CD4-positive, alpha-beta T cell treated with Interferon alpha-2 for 1 hour (primary cell): Measurements from ENCODE around the gene GRK5.

ENCODE experiments used
- DNase-seq, 2 donors: peaks; one replicate each; pipeline ENCODE4 v3.0.0-alpha.2; 2020 to 2022

The GRK5 gene

DNA sequence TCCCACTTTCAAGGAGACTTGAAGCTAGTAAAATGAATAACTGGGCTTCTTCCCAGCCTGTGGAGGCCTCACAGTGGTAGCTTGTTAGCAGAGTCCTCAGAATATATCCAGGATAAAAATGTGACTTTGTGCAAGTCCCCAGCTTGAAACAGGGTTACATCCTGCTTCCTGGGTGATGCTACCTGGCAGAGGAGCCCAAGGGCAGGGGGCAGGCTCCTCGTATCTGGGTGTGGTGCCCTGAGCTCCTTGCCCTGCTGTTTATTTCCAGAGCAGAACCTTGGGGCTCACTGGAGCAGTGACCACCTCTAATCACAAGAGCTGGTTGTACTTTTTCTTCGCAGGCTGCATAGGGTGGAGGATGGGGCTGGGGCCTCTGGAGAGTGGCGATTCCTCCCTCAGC lies 94.8 kb downstream of the GRK5 start:
- DNase-seq: peak in 1 of 2 donors; percentile 30

DNA sequence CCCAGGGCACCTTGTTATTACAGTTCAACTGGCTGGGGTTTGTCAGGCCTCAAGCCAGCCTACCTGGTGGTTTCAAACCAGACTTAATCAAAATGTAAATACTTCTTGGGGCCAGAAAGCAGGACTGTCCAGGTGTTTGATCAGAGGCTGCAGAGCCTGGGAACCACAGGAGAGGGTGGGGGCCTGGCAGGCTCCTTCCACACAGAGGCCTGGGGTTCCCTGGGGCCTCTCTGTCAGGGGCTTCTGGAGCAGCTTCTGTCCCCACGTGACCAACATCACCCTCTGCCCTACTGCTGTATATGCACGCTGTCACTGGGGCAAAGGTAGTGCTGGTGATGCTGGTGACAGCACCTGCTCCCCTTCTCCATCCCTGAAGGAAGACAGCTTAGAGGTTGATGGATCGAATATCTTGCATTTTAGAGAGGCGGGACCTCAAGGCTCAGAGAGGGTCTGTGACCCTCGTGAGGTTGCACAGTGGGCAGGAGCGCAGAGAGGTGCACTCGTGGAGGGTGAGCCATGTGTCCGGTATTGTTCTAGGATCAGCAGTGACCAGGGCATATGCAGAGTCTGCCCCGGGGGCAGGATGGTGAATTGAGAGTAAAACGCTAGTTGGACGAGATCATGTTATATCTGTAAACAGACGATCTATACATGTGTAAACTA lies 95.4 kb downstream of the GRK5 start:
- no peak for DNase-seq

DNA sequence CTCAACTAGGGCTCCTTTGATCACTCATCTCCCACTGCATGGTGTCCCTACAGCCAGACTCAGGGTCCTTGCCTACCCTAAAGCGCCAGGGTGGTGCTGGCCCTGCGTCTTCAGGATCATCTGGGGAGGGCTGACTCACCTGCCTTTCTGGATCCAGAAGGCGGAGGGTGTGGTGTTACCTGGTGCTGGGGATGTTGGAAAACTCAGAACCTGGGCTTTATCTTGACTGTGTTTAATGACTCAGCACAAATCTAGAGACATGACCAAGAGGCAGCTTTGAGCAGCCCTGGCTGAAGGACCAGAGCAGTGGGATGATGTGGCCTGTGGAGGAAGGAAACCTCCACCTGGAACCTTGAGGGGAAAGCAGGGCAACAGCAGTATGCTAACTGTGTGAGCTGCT lies 96.5 kb downstream of the GRK5 start:
- DNase-seq: no peak

DNA sequence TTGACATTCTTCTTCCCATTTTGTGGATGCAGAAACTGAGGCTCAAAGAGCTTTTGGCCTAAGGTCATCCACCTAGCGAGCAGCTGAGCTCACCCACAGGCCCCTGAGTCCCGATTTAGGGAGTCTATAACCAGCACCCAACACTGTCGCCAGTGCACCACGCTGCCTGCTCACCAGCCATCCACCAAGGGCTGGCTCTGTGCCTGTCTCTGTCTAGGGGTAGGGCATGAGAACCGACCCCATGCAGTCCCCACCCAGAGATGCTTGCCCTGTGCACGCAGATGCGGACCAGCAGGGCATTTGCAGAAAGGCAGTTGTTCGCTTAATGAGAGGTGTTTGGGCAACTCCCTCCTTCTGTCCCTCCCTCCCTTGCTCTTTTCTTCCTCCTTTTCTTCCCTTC lies 97.2 kb downstream of the GRK5 start:
- no peak for DNase-seq

DNA sequence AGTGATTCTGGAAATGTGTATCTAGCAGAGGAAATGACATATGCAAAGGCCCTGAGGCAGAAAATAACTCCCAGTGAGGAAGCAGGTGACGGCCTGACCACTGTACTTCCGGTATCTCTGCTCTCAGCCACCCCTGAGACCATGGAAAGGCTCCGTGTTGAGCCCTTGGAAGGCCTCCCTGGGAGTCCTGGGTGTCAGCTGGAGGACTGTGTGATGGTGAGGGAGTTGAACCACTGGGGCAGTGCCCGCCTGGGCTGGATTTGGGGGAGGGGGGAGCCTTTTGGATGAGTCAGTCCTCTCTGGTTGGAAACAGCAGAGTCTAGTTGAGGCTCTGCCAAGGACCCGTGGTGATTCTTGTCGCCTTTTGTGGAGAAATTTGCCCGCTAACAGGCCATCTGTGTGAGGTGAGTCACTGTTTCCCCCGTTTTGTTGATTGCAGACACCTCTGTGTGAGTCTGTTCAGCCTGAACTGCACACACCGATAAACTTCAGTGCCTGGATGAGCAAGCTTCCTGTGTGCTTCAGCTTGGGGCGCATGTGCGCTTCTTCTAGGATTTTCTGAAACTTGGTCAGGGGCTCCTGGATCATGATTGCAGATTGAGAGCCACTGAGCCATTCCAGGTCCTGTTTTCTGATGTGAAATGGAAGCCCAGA lies 98.6 kb downstream of the GRK5 start:
- peak; percentile 78 to 85 for DNase-seq

DNA sequence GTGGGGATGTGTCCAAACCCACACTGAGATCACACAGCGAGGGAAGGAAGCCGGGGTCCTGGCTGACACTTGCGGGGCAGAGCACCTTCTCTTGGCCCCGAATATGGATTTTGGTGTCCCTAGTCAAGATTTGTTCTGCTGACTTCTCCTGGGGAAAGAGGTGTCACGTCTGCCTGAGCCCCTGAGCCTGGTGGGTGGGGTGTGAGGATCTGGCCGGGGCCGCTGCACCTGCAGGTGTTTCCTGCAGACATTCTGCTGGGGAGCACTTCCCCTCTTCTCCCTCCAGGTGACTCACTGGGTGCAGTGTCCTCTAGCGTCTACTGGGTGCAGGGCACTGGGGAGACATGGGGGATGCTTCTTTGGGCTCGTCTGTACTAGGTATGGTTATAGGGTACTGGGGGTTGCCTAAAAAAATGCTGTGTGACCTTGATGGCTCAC lies 99.2 kb downstream of the GRK5 start:
- DNase-seq: peak; percentile 81 to 86

DNA sequence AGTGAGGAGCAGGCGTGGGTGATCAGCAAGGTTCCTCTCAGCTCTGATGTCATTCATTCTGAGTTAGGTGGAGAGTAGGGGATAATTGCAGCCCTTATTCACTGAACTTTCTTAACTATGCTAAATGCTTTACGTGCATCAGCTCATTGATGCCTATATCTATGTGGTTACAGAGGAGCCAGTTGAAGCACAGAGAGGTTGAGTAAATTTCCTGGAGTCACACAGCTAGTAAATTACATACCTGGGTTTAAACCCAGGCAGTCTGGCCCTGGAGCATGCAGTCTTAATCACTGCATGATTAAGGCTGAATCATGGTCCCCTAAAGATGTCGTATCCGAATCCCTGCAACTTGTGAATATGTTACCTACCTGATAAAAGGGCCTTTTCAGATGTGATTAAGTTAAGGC lies 99.6 kb downstream of the GRK5 start:
- DNase-seq: no peak

- no peak for DNase-seq
Measured at GRCh38 chr10:119308089-119308488, 100.7 kb downstream of the GRK5 start.

- DNase-seq: no peak
Measured at GRCh38 chr10:119308551-119309422, 101.4 kb downstream of the GRK5 start.

DNA sequence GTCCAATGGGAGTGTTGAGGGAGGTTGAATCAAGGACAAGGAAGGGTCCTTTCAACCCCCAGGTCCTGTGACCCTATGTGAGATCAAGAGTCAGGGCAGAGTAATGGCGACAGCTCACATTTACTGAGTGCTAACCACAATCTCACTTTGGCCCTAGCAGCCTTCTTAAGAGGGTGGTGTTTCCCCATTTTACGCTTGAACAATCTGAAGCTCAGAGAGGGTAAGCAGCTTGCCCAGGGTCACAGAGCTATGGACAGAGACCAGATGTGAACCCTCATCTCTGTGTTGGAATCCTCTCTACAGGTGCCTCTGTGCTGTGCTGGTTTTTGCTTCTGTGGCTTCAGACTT lies 102.0 kb downstream of the GRK5 start:
- no peak for DNase-seq

- DNase-seq: no peak
Measured at GRCh38 chr10:119310806-119311205, 103.4 kb downstream of the GRK5 start.

GRCh38 chr10:119312241-119312640 lies 104.9 kb downstream of the GRK5 start:
- no peak for DNase-seq

DNA sequence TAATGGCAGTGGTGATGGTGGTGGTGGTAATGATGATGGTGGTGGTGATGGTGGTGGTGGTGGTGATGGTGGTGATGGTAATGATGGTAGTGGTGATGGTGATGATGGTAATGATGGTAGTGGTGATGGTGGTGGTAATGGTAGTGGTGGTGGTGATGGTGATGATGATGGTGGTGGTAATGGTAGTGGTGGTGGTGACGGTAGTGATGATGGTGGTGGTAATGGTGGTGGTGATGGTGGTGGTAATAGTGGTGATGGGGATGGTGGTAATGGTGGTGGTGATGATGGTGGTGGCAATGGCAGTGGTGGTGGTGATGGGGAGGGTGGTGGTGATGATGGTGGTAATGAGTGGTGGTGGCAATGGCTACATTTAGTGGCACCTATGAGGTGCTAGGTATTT lies 105.7 kb downstream of the GRK5 start:
- DNase-seq: no peak

- peak; percentile 62 to 68 for DNase-seq
Measured at GRCh38 chr10:119313644-119314043, 106.3 kb downstream of the GRK5 start.

- DNase-seq: no peak
Measured at GRCh38 chr10:119314061-119314460, 106.7 kb downstream of the GRK5 start.

DNA sequence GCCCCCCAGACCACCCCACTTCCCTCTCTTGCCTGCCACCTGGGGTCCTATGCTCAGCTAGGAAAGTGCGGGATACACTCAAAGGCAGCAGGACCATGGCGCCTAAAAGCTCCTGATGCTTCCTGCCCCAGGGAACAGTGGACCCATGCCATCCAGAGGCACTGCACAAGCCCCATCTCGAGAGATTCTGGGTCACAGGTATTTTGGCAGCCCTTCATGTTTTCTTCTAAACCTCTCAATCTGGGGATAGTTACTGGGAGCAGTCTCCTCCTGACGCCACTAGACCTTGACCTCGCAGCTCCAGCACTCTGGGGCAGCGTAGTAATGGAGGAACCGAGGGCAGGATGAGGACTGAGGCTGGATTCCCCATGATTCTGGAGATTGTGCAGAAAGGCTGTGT lies 107.1 kb downstream of the GRK5 start:
- no peak for DNase-seq

GRCh38 chr10:119315128-119316001 lies 108.0 kb downstream of the GRK5 start:
- DNase-seq: peak in 1 of 2 donors; percentile 20

- no peak for DNase-seq
Measured at GRCh38 chr10:119316002-119316358, 108.6 kb downstream of the GRK5 start.

- no peak for DNase-seq
Measured at GRCh38 chr10:119316729-119317097, 109.3 kb downstream of the GRK5 start.

GRCh38 chr10:119318411-119319160 lies 111.2 kb downstream of the GRK5 start:
- no peak for DNase-seq

GRCh38 chr10:119319161-119319919 lies 112.0 kb downstream of the GRK5 start:
- no peak for DNase-seq

DNA sequence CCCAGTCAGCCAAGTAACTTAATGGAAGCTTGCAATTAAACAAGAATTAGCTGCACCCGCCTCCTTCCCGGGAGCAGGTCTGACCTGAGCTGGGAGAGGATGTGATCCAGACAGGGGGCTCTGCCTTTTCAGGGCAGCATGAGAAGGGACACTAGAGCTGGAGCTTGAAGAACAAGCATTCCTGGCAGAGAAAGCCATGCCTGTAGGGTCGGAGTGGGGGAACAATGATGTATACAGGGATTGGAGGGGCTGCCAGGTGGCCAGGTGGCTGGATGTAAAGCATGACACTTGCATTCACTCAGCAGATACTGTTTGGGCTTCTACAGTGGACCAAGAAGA lies 112.5 kb downstream of the GRK5 start:
- DNase-seq: no peak
